ENCODE results near the gene KCNMB1. TPM values are rescaled to one million over a fixed set of nuclear protein-coding genes. Genes with fewer than 3 reads are reported as not detected.

Gene KCNMB1
- total RNA-seq, 1 donor from 2014 or later: 1.1 TPM

GRCh38 chr5:170353011-170353761, 36.0 kb downstream of the KCNMB1 start:
- DNase-seq (ENCODE audit: low spot score): no peak
- Mint-ChIP-seq H3K27ac (ENCODE audit: unreplicated experiment) (no peak overlapping the region), H3K4me1 (ENCODE audit: unreplicated experiment) (peaks cover 32% of the 10 kb centered on the region), H3K9me3 (ENCODE audit: unreplicated experiment) (no peaks in the 10 kb centered on the region), H3K4me3 (ENCODE audit: unreplicated experiment) (no peak overlapping the region), H3K36me3 (ENCODE audit: low read depth, unreplicated experiment) (peaks cover 4% of the 10 kb centered on the region), H3K27me3 (ENCODE audit: unreplicated experiment) (no peaks in the 10 kb centered on the region)
- TF ChIP-seq CTCF (IDR thresholded peaks at IDR 0.05; ENCODE audit: unreplicated experiment): no peak

GRCh38 chr5:170348137-170348633, 41.0 kb downstream of the KCNMB1 start:
- H3K27ac Mint-ChIP-seq (ENCODE audit: unreplicated experiment): no peak overlapping the region
- no peak overlapping the region for H3K4me3 Mint-ChIP-seq (ENCODE audit: unreplicated experiment)
- no peaks in the 10 kb centered on the region for H3K9me3 Mint-ChIP-seq (ENCODE audit: unreplicated experiment)
- DNase-seq (ENCODE audit: low spot score): no peak
- peaks cover 24% of the 10 kb centered on the region for H3K4me1 Mint-ChIP-seq (ENCODE audit: unreplicated experiment)
- no peaks in the 10 kb centered on the region for H3K36me3 Mint-ChIP-seq (ENCODE audit: low read depth, unreplicated experiment)
- no peak for TF ChIP-seq CTCF (IDR thresholded peaks at IDR 0.05; ENCODE audit: unreplicated experiment)
- peaks cover 2% of the 10 kb centered on the region for H3K27me3 Mint-ChIP-seq (ENCODE audit: unreplicated experiment)

GRCh38 chr5:170347022-170347567, 42.1 kb downstream of the KCNMB1 start:
- Mint-ChIP-seq H3K36me3 (ENCODE audit: low read depth, unreplicated experiment) (no peaks in the 10 kb centered on the region), H3K27me3 (ENCODE audit: unreplicated experiment) (peaks cover 2% of the 10 kb centered on the region), H3K27ac (ENCODE audit: unreplicated experiment) (no peak overlapping the region), H3K9me3 (ENCODE audit: unreplicated experiment) (no peaks in the 10 kb centered on the region), H3K4me1 (ENCODE audit: unreplicated experiment) (peaks cover 17% of the 10 kb centered on the region), H3K4me3 (ENCODE audit: unreplicated experiment) (no peak overlapping the region)
- TF ChIP-seq CTCF (IDR thresholded peaks at IDR 0.05; ENCODE audit: unreplicated experiment): no peak
- DNase-seq (ENCODE audit: low spot score): no peak

GRCh38 chr5:170345971-170346370, 43.2 kb downstream of the KCNMB1 start:
- peaks cover 17% of the 10 kb centered on the region for H3K4me1 Mint-ChIP-seq (ENCODE audit: unreplicated experiment)
- no peak overlapping the region for H3K27ac Mint-ChIP-seq (ENCODE audit: unreplicated experiment)
- TF ChIP-seq CTCF (IDR thresholded peaks at IDR 0.05; ENCODE audit: unreplicated experiment): no peak
- H3K4me3 Mint-ChIP-seq (ENCODE audit: unreplicated experiment): no peak overlapping the region
- peaks cover 2% of the 10 kb centered on the region for H3K27me3 Mint-ChIP-seq (ENCODE audit: unreplicated experiment)
- no peak for DNase-seq (ENCODE audit: low spot score)
- H3K9me3 Mint-ChIP-seq (ENCODE audit: unreplicated experiment): no peaks in the 10 kb centered on the region
- H3K36me3 Mint-ChIP-seq (ENCODE audit: low read depth, unreplicated experiment): no peaks in the 10 kb centered on the region

- peaks cover 8% of the 10 kb centered on the region for H3K4me1 Mint-ChIP-seq (ENCODE audit: unreplicated experiment)
- H3K27me3 Mint-ChIP-seq (ENCODE audit: unreplicated experiment): peaks cover 2% of the 10 kb centered on the region
- no peaks in the 10 kb centered on the region for H3K36me3 Mint-ChIP-seq (ENCODE audit: low read depth, unreplicated experiment)
- no peak overlapping the region for H3K27ac Mint-ChIP-seq (ENCODE audit: unreplicated experiment)
- TF ChIP-seq CTCF (IDR thresholded peaks at IDR 0.05; ENCODE audit: unreplicated experiment): no peak
- H3K4me3 Mint-ChIP-seq (ENCODE audit: unreplicated experiment): no peak overlapping the region
- no peaks in the 10 kb centered on the region for H3K9me3 Mint-ChIP-seq (ENCODE audit: unreplicated experiment)
- DNase-seq (ENCODE audit: low spot score): no peak
These were observed 46.0 kb downstream of the KCNMB1 start for GRCh38 chr5:170343177-170343576.

Data from endothelial cell (in vitro differentiated cells).